Measurements from ENCODE around the gene TP53. TPM values are rescaled to one million over a fixed set of nuclear protein-coding genes. Genes with fewer than 3 reads are reported as not detected.
A peak's percentile ranks its signal among the peaks of the same experiment; 100 is the strongest.
"Not testable (repeated sequence)": the region's sequence is repeated elsewhere in the genome, so short reads cannot be mapped to it uniquely, and the experiment has no call there.

The TP53 gene
- total RNA-seq, 1 experiment from 2014 or later, result 4.1 TPM

GRCh38 chr17:7632492-7632894 is 54.8 kb downstream of the TP53 start:
- peak; percentile 32 for DNase-seq (ENCODE audit: low read depth)

- no peak for DNase-seq (ENCODE audit: low read depth)
These were observed 55.6 kb downstream of the TP53 start for GRCh38 chr17:7631398-7632380.

GRCh38 chr17:7629939-7630571 is 57.2 kb downstream of the TP53 start, which contains the start of gene SHBG:
Gene SHBG, plus strand, starts transcription at chr17:7630135. Its CDS starts 38 bp downstream, at chr17:7630173.
- no peak for DNase-seq (ENCODE audit: low read depth)

- DNase-seq (ENCODE audit: low read depth), result peak; percentile 90
These were observed 59.8 kb downstream of the TP53 start, which contains the start of gene SAT2 for GRCh38 chr17:7627250-7628121. Gene SAT2, minus strand, starts transcription at chr17:7627821. Its CDS starts 186 bp downstream, at chr17:7627635.

- DNase-seq (ENCODE audit: low read depth), result no peak
These were observed 60.4 kb downstream of the TP53 start for GRCh38 chr17:7626956-7627249.

- no peak for DNase-seq (ENCODE audit: low read depth)
These were observed 61.0 kb downstream of the TP53 start for GRCh38 chr17:7626307-7626706.

GRCh38 chr17:7625749-7626148 is 61.5 kb downstream of the TP53 start:
- not testable (repeated sequence) for DNase-seq (ENCODE audit: low read depth)

GRCh38 chr17:7623661-7624060 is 63.6 kb downstream of the TP53 start:
- DNase-seq (ENCODE audit: low read depth), result no peak

- no peak for DNase-seq (ENCODE audit: low read depth)
These were observed 66.5 kb downstream of the TP53 start for GRCh38 chr17:7620835-7621234.

- DNase-seq (ENCODE audit: low read depth), result no peak
These were observed 68.7 kb downstream of the TP53 start for GRCh38 chr17:7618608-7619007.

Other genes with a start within 250 kb of the TP53 start
- gene FGF11, start 248.0 kb downstream of the TP53 start, total RNA-seq (2014; rRNA removed; shearing (Covaris generic)), result 2.0 and 4.1 TPM in 2 replicates
- gene CHRNB1, start 242.4 kb downstream of the TP53 start, total RNA-seq (2014; rRNA removed; shearing (Covaris generic)), result 10.4 and 11.9 TPM in 2 replicates
- 14.3 and 14.8 TPM in 2 replicates for gene ZBTB4, start 207.9 kb downstream of the TP53 start, total RNA-seq (2014; rRNA removed; shearing (Covaris generic))
- gene SLC35G6, start 206.0 kb downstream of the TP53 start, total RNA-seq (2014; rRNA removed; shearing (Covaris generic)), result not detected in 2 replicates
- 15.4 and 22.3 TPM in 2 replicates for gene POLR2A, start 203.1 kb downstream of the TP53 start, total RNA-seq (2014; rRNA removed; shearing (Covaris generic))
- 8.8 and 9.2 TPM in 2 replicates for gene TNFSF12, start 138.4 kb downstream of the TP53 start, total RNA-seq (2014; rRNA removed; shearing (Covaris generic))
- gene TNFSF13, start 128.7 kb downstream of the TP53 start, total RNA-seq (2014; rRNA removed; shearing (Covaris generic)), result 0.10 and 0.60 TPM in 2 replicates
- gene SENP3, start 125.6 kb downstream of the TP53 start, total RNA-seq (2014; rRNA removed; shearing (Covaris generic)), result 53.5 and 59.0 TPM in 2 replicates
- 35.3 and 44.1 TPM in 2 replicates for gene CD68, start 107.9 kb downstream of the TP53 start, total RNA-seq (2014; rRNA removed; shearing (Covaris generic))
- 166 and 211 TPM in 2 replicates for gene MPDU1, start 103.6 kb downstream of the TP53 start, total RNA-seq (2014; rRNA removed; shearing (Covaris generic))
- not detected in 2 replicates for gene SOX15, start 97.4 kb downstream of the TP53 start, total RNA-seq (2014; rRNA removed; shearing (Covaris generic))
- gene FXR2, start 72.6 kb downstream of the TP53 start, total RNA-seq (2014; rRNA removed; shearing (Covaris generic)), result 20.3 and 25.2 TPM in 2 replicates
- 17.4 and 31.2 TPM in 2 replicates for gene SAT2, start 59.7 kb downstream of the TP53 start, total RNA-seq (2014; rRNA removed; shearing (Covaris generic))
- not detected in 2 replicates for gene SHBG, start 57.4 kb downstream of the TP53 start, total RNA-seq (2014; rRNA removed; shearing (Covaris generic))
- not detected in 2 replicates for gene ATP1B2, start 36.6 kb downstream of the TP53 start, total RNA-seq (2014; rRNA removed; shearing (Covaris generic))
- gene WRAP53, start 987 bp upstream of the TP53 start, total RNA-seq (2014; rRNA removed; shearing (Covaris generic)), result 22.5 and 25.7 TPM in 2 replicates
- gene EFNB3, start 17.7 kb upstream of the TP53 start, total RNA-seq (2014; rRNA removed; shearing (Covaris generic)), result 0.84 and 1.3 TPM in 2 replicates
- 1.8 and 3.2 TPM in 2 replicates for gene DNAH2, start 30.3 kb upstream of the TP53 start, total RNA-seq (2014; rRNA removed; shearing (Covaris generic))
- gene KDM6B, start 146.7 kb upstream of the TP53 start, total RNA-seq (2014; rRNA removed; shearing (Covaris generic)), result 0.20 and 0.48 TPM in 2 replicates
- not detected in 2 replicates for gene TMEM88, start 167.6 kb upstream of the TP53 start, total RNA-seq (2014; rRNA removed; shearing (Covaris generic))
- 94.4 and 110 TPM in 2 replicates for gene NAA38, start 170.1 kb upstream of the TP53 start, total RNA-seq (2014; rRNA removed; shearing (Covaris generic))
- 5.7 and 6.1 TPM in 2 replicates for gene CYB5D1, start 170.5 kb upstream of the TP53 start, total RNA-seq (2014; rRNA removed; shearing (Covaris generic))
- 20.3 and 30.8 TPM in 2 replicates for gene CHD3, start 201.3 kb upstream of the TP53 start, total RNA-seq (2014; rRNA removed; shearing (Covaris generic))
- gene RNF227, start 228.8 kb upstream of the TP53 start, total RNA-seq (2014; rRNA removed; shearing (Covaris generic)), result 2.3 and 7.8 TPM in 2 replicates
- gene KCNAB3, start 242.4 kb upstream of the TP53 start, total RNA-seq (2014; rRNA removed; shearing (Covaris generic)), result 1.1 TPM in 2 replicates
- gene TRAPPC1, start 244.5 kb upstream of the TP53 start, total RNA-seq (2014; rRNA removed; shearing (Covaris generic)), result 39.9 and 54.2 TPM in 2 replicates
- gene CNTROB, start 244.7 kb upstream of the TP53 start, total RNA-seq (2014; rRNA removed; shearing (Covaris generic)), result 19.6 and 23.2 TPM in 2 replicates